Left lung (tissue), 10 donors: ENCODE data around the gene CXCR1. TPM values are rescaled to one million over a fixed set of nuclear protein-coding genes. Genes with fewer than 3 reads are reported as not detected.

ENCODE experiments used
- ATAC-seq: fragments of 200-7000 bp; cut with Tn5 transposase; one replicate; pipeline ENCODE4 v1.9.1; 2020; ENCODE audit warnings: moderate library complexity
- DNase-seq, 4 donors: peaks; one replicate each; pipeline ENCODE4 v3.0.0-alpha.2; 2013 to 2020
- H3K27ac ChIP-seq, 2 donors: fragments of 200-600 bp; sonication (generic) in 1 of 2; one replicate each; pipeline versions ENCODE4 v1.5.0 to v1.8.0; 2020 to 2021
- H3K27me3 ChIP-seq, 2 donors: fragments of 200-600 bp; sonication (generic) in 1 of 2; one replicate each; pipeline versions ENCODE4 v1.5.0 to v1.8.0; 2020 to 2021
- H3K36me3 ChIP-seq, 2 donors: fragments of 200-600 bp; sonication (generic) in 1 of 2; one replicate each; pipeline versions ENCODE4 v1.5.0 to v1.8.0; 2020 to 2021
- H3K4me1 ChIP-seq, 2 donors: fragments of 200-600 bp; one replicate each; pipeline ENCODE4 v1.8.0; 2021
- H3K4me3 ChIP-seq, 2 donors: fragments of 200-600 bp; sonication (generic) in 1 of 2; one replicate each; pipeline versions ENCODE4 v1.5.0 to v1.8.0; 2020 to 2021; ENCODE audit warnings: mild to moderate bottlenecking in 1 of 2
- H3K9me3 ChIP-seq, 2 donors: fragments of 200-600 bp; sonication (generic) in 1 of 2; one replicate each; pipeline versions ENCODE4 v1.5.0 to v1.8.0; 2020 to 2021
- CTCF ChIP-seq, 2 donors: fragments of 200-600 bp; sonication (generic) in 1 of 2; IDR thresholded peaks; one replicate each; pipeline versions ENCODE4 v1.5.0 to v1.8.0; 2021; ENCODE audit warnings: antibody characterized with exemption in 2 of 2
- intact Hi-C, 2 donors: fragments of 100-400 bp; cut with DNase I; formaldehyde crosslinking; loops; one replicate each; pipeline versions ENCODE4 v1.11.2 to v1.14.2; 2022
- polyA plus RNA-seq, 6 donors: library from polyadenylated mRNA; unstranded; fragments of 120-200 nt; gene quantifications; one replicate each; pipeline ENCODE4 v1.2.1, GENCODE V29; 2013; ENCODE audit not compliant: insufficient read length in 6 of 6
- total RNA-seq, 2 donors: library from RNA; stranded (reverse); fragmentation: NEBNext Ultra II Directional; extraction: Animal tissue kit (Norgen Biotek cat#: 25700); gene quantifications; one replicate each; pipeline ENCODE4 v1.2.1, GENCODE V29; 2021
- donor health status: DM: no; HTN: yes; CAD: no.
- donor health status: DM: no; HTN: no; CAD: no.

The CXCR1 gene
- total and polyA plus RNA-seq, 8 donors = 0.06 to 21.0 (median 0.10) TPM; not detected in 1

- H3K4me1 ChIP-seq = no peaks in the 10 kb centered on the region
- DNase-seq (no peak), ATAC-seq (no peak)
- intact Hi-C loops = no loop called here
- H3K4me3 ChIP-seq = no peak overlapping the region
- H3K9me3 ChIP-seq = no peaks in the 10 kb centered on the region
- H3K36me3 ChIP-seq = no peaks in the 10 kb centered on the region
- TF ChIP-seq CTCF (IDR thresholded peaks at IDR 0.05) = no peak
- no peaks in the 10 kb centered on the region for H3K27me3 ChIP-seq
- H3K27ac ChIP-seq = no peak overlapping the region
Observed at GRCh38 chr2:218152172-218152571, 14.6 kb downstream of the CXCR1 start.

GRCh38 chr2:218149848-218150440 is 16.8 kb downstream of the CXCR1 start:
- ATAC-seq (no peak), DNase-seq (no peak)
- Histone ChIP-seq H3K27ac (no peak overlapping the region), H3K4me3 (no peak overlapping the region), H3K36me3 (no peaks in the 10 kb centered on the region), H3K9me3 (no peaks in the 10 kb centered on the region), H3K4me1 (no peaks in the 10 kb centered on the region), H3K27me3 (no peaks in the 10 kb centered on the region)
- TF ChIP-seq CTCF (IDR thresholded peaks at IDR 0.05) = no peak
- intact Hi-C loops = no loop called here

GRCh38 chr2:218149098-218149497 is 17.7 kb downstream of the CXCR1 start:
- no peak overlapping the region for H3K4me3 ChIP-seq
- H3K9me3 ChIP-seq = peaks cover 0 to 3% of the 10 kb centered on the region in 2 donors
- no peaks in the 10 kb centered on the region for H3K27me3 ChIP-seq
- no peaks in the 10 kb centered on the region for H3K4me1 ChIP-seq
- TF ChIP-seq CTCF (IDR thresholded peaks at IDR 0.05) = no peak
- H3K27ac ChIP-seq = no peak overlapping the region
- H3K36me3 ChIP-seq = no peaks in the 10 kb centered on the region
- DNase-seq (no peak), ATAC-seq (no peak)
- intact Hi-C loops = no loop called here

GRCh38 chr2:218146056-218146455 is 20.7 kb downstream of the CXCR1 start:
- TF ChIP-seq CTCF (IDR thresholded peaks at IDR 0.05) = no peak
- Histone ChIP-seq H3K4me1 (no peaks in the 10 kb centered on the region), H3K4me3 (no peak overlapping the region), H3K9me3 (peaks cover 0 to 3% of the 10 kb centered on the region in 2 donors), H3K36me3 (no peaks in the 10 kb centered on the region), H3K27me3 (no peaks in the 10 kb centered on the region), H3K27ac (peak overlapping the region in 1 of 2 donors; percentile 75)
- DNase-seq (no peak), ATAC-seq (no peak)
- intact Hi-C loops = no loop called here

- no peaks in the 10 kb centered on the region for H3K4me1 ChIP-seq
- ATAC-seq = no peak
- no peak overlapping the region for H3K4me3 ChIP-seq
- DNase-seq = peak in 2 of 4 donors; percentile 44 to 75
- no peaks in the 10 kb centered on the region for H3K27me3 ChIP-seq
- TF ChIP-seq CTCF (IDR thresholded peaks at IDR 0.05) = no peak
- H3K36me3 ChIP-seq = no peaks in the 10 kb centered on the region
- H3K27ac ChIP-seq = peak overlapping the region in 1 of 2 donors; percentile 75
- intact Hi-C loops = no loop called here
- H3K9me3 ChIP-seq = peaks cover 0 to 3% of the 10 kb centered on the region in 2 donors
Observed at GRCh38 chr2:218145124-218145523, 21.6 kb downstream of the CXCR1 start.
